Superior temporal gyrus (tissue), 1 donor: ENCODE results near the gene GAGE12H.
A peak's percentile ranks its signal among the peaks of the same experiment; 100 is the strongest.
"Not testable (repeated sequence)": the region's sequence is repeated elsewhere in the genome, so short reads cannot be mapped to it uniquely, and the experiment has no call there.

ENCODE experiments used
- DNase-seq: peaks from one replicate; pipeline ENCODE4 v3.0.0-alpha.2; 2016; ENCODE audit errors: extremely low spot score

The GAGE12H gene, protein sequence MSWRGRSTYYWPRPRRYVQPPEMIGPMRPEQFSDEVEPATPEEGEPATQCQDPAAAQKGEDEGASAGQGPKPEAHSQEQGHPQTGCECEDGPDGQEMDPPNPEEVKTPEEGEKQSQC

DNA sequence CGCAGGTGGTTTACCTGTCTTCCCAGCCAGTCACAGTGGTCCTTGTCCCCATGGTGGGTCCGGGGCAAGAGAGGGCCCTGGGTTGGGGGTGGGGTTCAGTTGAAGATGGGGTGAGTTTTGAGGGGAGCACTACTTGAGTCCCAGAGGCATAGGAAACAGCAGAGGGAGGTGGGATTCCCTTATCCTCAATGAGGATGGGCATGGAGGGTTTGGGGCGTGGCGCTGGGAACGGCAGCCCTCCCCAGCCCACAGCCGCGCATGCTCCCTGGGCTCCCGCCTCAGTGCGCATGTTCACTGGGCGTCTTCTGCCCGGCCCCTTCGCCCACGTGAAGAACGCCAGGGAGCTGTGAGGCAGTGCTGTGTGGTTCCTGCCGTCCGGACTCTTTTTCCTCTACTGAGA lies at the start of gene GAGE12H:
GAGE12H (plus strand) TSS at position 301 of the 400 bp plus-strand sequence. CDS start 1,155 bp downstream, outside the sequence.
- not testable (repeated sequence) for DNase-seq

DNA sequence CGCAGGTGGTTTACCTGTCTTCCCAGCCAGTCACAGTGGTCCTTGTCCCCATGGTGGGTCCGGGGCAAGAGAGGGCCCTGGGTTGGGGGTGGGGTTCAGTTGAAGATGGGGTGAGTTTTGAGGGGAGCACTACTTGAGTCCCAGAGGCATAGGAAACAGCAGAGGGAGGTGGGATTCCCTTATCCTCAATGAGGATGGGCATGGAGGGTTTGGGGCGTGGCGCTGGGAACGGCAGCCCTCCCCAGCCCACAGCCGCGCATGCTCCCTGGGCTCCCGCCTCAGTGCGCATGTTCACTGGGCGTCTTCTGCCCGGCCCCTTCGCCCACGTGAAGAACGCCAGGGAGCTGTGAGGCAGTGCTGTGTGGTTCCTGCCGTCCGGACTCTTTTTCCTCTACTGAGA lies 47.9 kb upstream of the GAGE12H start, which contains the start of gene GAGE12C:
GAGE12C (plus strand) TSS at position 301 of the 400 bp plus-strand sequence. CDS start 1,155 bp downstream, outside the sequence.
- DNase-seq, result not testable (repeated sequence)

DNA sequence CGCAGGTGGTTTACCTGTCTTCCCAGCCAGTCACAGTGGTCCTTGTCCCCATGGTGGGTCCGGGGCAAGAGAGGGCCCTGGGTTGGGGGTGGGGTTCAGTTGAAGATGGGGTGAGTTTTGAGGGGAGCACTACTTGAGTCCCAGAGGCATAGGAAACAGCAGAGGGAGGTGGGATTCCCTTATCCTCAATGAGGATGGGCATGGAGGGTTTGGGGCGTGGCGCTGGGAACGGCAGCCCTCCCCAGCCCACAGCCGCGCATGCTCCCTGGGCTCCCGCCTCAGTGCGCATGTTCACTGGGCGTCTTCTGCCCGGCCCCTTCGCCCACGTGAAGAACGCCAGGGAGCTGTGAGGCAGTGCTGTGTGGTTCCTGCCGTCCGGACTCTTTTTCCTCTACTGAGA lies 38.3 kb upstream of the GAGE12H start, which contains the start of gene GAGE12D:
GAGE12D (plus strand) TSS at position 301 of the 400 bp plus-strand sequence. CDS start 1,155 bp downstream, outside the sequence.
- not testable (repeated sequence) for DNase-seq

DNA sequence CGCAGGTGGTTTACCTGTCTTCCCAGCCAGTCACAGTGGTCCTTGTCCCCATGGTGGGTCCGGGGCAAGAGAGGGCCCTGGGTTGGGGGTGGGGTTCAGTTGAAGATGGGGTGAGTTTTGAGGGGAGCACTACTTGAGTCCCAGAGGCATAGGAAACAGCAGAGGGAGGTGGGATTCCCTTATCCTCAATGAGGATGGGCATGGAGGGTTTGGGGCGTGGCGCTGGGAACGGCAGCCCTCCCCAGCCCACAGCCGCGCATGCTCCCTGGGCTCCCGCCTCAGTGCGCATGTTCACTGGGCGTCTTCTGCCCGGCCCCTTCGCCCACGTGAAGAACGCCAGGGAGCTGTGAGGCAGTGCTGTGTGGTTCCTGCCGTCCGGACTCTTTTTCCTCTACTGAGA lies 28.8 kb upstream of the GAGE12H start, which contains the start of gene GAGE12E:
GAGE12E (plus strand) TSS at position 301 of the 400 bp plus-strand sequence. CDS start 1,155 bp downstream, outside the sequence.
- DNase-seq, result not testable (repeated sequence)

DNA sequence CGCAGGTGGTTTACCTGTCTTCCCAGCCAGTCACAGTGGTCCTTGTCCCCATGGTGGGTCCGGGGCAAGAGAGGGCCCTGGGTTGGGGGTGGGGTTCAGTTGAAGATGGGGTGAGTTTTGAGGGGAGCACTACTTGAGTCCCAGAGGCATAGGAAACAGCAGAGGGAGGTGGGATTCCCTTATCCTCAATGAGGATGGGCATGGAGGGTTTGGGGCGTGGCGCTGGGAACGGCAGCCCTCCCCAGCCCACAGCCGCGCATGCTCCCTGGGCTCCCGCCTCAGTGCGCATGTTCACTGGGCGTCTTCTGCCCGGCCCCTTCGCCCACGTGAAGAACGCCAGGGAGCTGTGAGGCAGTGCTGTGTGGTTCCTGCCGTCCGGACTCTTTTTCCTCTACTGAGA lies 19.2 kb upstream of the GAGE12H start, which contains the start of gene GAGE12F:
GAGE12F (plus strand) TSS at position 301 of the 400 bp plus-strand sequence. CDS start 1,155 bp downstream, outside the sequence.
- DNase-seq, result not testable (repeated sequence)

DNA sequence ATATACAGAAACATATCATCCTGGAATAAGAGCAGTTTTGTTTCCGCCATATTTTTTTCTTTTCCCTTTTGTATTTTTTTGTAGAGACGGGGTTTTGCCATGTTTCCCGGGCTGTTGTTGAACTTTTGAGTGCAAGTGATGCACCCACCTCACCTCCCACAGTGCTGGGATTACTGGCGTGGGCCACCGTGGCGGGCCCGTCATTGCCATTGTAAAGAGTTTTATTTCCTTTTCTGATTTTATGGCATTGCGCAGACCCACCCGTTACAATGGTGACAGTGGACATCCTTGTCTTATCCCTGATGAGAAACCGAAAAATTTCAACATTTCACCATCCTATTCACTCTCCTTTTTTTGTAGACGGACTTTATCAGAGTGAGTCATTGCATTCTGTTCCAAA lies 11.0 kb upstream of the GAGE12H start:
- DNase-seq, result not testable (repeated sequence)

DNA sequence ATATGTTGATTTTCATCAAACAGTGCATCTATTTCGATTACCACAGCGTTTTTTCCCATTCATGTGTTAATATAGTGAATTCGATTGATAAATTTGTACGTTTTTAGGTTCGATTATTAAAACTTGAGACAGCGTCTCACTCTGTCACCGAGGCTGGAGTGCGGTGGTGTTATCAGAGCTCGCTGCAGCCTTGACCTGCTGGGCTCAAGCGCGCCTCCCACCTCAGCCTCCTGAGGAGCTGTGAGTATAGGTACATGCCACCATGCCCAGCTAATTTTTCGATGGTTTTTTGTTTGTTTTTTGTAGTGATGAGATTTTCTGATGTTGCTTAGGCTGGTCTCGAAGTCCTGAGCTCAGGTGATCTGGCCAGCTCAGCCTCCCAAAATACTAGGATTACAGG lies 10.6 kb upstream of the GAGE12H start:
- DNase-seq, result not testable (repeated sequence)

DNA sequence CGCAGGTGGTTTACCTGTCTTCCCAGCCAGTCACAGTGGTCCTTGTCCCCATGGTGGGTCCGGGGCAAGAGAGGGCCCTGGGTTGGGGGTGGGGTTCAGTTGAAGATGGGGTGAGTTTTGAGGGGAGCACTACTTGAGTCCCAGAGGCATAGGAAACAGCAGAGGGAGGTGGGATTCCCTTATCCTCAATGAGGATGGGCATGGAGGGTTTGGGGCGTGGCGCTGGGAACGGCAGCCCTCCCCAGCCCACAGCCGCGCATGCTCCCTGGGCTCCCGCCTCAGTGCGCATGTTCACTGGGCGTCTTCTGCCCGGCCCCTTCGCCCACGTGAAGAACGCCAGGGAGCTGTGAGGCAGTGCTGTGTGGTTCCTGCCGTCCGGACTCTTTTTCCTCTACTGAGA lies 9.6 kb upstream of the GAGE12H start, which contains the start of gene GAGE12G:
GAGE12G (plus strand) TSS at position 301 of the 400 bp plus-strand sequence. CDS start 1,155 bp downstream, outside the sequence.
- DNase-seq, result not testable (repeated sequence)

DNA sequence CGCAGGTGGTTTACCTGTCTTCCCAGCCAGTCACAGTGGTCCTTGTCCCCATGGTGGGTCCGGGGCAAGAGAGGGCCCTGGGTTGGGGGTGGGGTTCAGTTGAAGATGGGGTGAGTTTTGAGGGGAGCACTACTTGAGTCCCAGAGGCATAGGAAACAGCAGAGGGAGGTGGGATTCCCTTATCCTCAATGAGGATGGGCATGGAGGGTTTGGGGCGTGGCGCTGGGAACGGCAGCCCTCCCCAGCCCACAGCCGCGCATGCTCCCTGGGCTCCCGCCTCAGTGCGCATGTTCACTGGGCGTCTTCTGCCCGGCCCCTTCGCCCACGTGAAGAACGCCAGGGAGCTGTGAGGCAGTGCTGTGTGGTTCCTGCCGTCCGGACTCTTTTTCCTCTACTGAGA lies 9.4 kb downstream of the GAGE12H start, which contains the start of gene GAGE2A:
GAGE2A (plus strand) TSS at position 301 of the 400 bp plus-strand sequence. CDS start 1,155 bp downstream, outside the sequence.
- not testable (repeated sequence) for DNase-seq

DNA sequence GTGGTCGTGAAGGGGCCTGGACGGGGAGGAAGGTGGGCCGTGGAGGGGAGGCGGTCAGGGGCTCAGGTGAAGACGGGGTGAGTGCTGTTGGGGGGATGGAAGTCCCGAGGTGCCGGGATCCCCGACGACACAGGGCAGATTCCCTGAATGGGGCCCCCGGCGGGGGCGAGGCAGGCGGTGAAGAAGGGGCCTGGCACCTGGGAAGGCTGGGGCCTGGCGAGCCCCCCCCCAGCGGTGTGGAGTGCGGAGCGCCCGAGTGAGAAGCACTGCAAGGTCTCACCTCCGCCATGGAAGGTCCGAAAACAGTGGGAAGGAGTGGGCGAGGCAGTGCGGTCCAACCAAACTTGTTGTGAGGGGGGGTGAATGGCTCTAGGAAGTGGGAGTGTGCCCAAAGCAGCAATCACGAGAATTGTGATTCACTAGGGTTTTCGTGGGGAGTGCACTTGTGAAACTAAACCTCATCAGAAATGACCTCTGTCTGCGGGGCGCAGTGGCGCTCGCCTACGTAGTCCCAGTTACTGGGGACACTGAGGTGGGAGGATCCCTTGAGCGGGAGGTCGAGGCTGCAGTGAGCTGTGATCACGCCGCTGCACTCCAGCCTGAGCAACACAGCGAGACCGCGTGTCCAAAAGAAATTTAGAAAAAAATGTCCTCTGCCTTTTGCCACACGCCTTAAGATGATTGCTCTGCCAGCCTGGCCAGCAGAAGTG lies 10.2 kb downstream of the GAGE12H start:
- DNase-seq, result not testable (repeated sequence)

DNA sequence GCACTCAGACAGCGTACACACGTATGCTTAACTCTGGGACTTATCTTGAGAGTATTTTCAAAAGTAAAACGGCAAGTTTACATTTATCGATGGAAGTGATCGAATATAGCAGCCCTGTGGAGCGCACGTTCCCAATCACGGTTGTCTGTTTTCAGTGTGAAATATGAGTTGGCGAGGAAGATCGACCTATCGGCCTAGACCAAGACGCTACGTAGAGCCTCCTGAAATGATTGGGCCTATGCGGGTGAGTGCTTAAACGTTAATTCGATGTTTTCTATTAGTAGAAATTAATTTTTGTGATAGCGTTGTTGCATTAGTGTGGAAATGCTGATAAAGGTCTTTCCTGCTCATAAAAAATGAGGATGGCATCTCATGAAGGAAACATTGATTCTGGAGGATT lies 10.7 kb downstream of the GAGE12H start:
- not testable (repeated sequence) for DNase-seq

DNA sequence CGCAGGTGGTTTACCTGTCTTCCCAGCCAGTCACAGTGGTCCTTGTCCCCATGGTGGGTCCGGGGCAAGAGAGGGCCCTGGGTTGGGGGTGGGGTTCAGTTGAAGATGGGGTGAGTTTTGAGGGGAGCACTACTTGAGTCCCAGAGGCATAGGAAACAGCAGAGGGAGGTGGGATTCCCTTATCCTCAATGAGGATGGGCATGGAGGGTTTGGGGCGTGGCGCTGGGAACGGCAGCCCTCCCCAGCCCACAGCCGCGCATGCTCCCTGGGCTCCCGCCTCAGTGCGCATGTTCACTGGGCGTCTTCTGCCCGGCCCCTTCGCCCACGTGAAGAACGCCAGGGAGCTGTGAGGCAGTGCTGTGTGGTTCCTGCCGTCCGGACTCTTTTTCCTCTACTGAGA lies 19.0 kb downstream of the GAGE12H start, which contains the start of gene GAGE1:
GAGE1 (plus strand) TSS at position 301 of the 400 bp plus-strand sequence. CDS start 1,155 bp downstream, outside the sequence.
- not testable (repeated sequence) for DNase-seq

DNA sequence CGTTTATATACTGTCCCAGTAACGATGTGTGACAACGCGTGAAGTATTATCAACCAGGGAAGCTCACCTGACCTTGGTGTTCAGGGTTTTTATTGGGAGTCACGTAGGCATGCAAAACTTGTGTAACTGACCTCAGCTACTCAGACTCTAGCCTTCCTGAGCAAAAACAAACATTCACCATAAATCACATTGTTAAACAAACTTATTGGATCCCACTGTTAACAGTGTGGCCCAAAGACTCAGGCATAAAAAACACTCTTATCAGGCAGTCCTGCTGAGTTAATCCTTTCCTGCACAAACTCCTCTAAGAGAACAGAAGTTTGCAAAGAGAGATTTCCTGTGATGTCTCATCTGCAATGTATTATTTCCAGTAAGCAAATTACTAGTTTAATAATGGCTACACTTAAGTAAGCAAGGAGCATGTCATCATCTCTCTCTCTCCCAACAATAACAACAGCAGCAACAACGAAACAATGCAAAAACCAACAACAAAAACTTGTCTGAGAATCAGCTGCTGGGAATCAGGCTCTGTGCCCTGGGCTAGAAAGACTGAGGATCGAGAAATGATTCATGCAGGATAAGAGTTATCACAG lies 31.1 kb downstream of the GAGE12H start:
- DNase-seq, result no peak

DNA sequence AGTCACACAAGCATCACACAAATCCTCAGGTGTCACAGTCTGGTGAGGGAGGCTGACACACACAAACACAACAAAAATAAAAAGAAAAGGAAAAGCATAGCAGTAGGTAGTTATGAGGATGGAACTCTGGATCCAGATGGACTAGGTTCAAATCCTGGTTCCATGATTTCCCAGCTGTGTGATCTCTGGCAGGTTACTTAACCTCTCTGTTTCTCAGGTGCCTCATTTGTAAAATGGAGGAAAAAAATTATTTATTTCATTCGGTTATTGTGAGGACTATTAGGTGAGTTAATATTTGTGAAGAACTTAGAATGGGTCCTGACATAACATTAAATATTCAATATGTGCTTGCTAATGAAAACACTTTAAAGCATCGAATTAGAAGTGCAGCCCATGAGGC lies 38.8 kb downstream of the GAGE12H start:
- DNase-seq, result no peak

DNA sequence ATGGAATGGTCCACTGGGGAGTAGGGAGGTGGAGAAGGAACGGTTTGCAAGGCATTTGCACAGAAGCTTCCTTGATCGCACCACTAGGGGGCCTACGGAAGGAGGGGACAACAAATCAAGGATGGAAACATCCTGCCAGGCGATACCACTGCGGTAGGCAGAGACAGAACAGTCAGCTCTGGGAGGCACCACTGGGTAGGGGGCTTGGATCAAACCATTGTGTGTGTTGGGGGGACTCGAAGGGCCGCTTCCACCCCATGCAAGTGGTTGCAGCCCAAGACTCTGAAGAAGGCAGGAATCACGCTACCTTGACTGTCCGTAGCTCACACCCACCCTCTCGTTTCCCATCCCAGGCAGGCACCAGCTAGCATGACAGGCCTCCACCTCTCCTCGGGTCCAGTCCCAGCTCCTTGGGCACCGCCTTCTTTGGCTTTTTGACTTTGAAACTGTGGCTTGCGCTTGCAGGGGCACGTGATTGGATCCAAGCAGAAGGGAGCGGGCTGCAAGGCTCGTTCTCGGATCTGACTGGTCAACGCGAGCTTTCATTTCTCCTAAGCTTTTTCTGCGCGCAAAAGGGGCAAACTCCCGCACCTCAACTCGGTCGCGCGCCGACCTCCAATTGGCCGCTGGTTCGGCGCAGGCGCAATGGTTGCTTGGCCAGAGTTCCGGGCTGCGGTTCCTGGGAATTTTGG lies 47.5 kb downstream of the GAGE12H start:
- peak; percentile 9 for DNase-seq
